ENCODE data around the gene ABHD18.

- no peak for TF ChIP-seq POLR2A (IDR thresholded peaks at IDR 0.05; ENCODE audit: low read length)
- no peak for TF ChIP-seq GATA1 (IDR thresholded peaks at IDR 0.05; ENCODE audit: low read depth, low read length)
Observed at GRCh38 chr4:127967141-127967775, 2.1 kb downstream of the ABHD18 start.

Data from erythroblast (primary cell).